ENCODE results near the gene EVL. TPM values are rescaled to one million over a fixed set of nuclear protein-coding genes. Genes with fewer than 3 reads are reported as not detected.

The EVL gene
- total and polyA plus RNA-seq, 10 of the 15 experiments (the other 5 are each of a cell fraction or from before 2014, with no cell fraction given) = 11.9 to 341 (median 89.8) TPM

- no peak for TF ChIP-seq HSF1 (IDR thresholded peaks at IDR 0.05; ENCODE audit: low read depth, low read length)
- TF ChIP-seq IRF4 (IDR thresholded peaks at IDR 0.05; ENCODE audit: low read depth, low read length) = no peak
- no peak for TF ChIP-seq RB1 (IDR thresholded peaks at IDR 0.05; ENCODE audit: borderline replicate concordance)
- no peak for TF ChIP-seq IRF5 (IDR thresholded peaks at IDR 0.05; ENCODE audit: borderline replicate concordance)
- no peak for TF ChIP-seq LARP7 (IDR thresholded peaks at IDR 0.05)
- TF ChIP-seq PML (IDR thresholded peaks at IDR 0.05; ENCODE audit: low read length) = no peak
- no peak for TF ChIP-seq KAT2A (conservative IDR thresholded peaks at IDR 0.05; ENCODE audit: control insufficient read depth, low read depth, low read length)
- no peak for TF ChIP-seq CBX5 (IDR thresholded peaks at IDR 0.05; ENCODE audit: low read depth)
- TF ChIP-seq BACH1 (IDR thresholded peaks at IDR 0.05; ENCODE audit: borderline replicate concordance) = no peak
- no peak for TF ChIP-seq E2F8 (IDR thresholded peaks at IDR 0.05; ENCODE audit: low read depth, partially characterized antibody)
- TF ChIP-seq SREBF2 (IDR thresholded peaks at IDR 0.05; ENCODE audit: low read length) = no peak
Observed at GRCh38 chr14:100085462-100085861, 20.2 kb downstream of the EVL start (continued).

Measured in GM12878 (cell line).